RWPE1 (cell line): ENCODE data around the gene GPR87.

Experiments
- CTCF ChIA-PET: fragments of 350-600 bp; sonication (Branson Sonifier 250); formaldehyde crosslinking; extraction: SDS; loops from one replicate; lab custom pipeline; 2021; lab: Yijun Ruan, JAX
- POLR2A ChIA-PET: fragments of 400-600 bp; formaldehyde crosslinking; extraction: SDS; loops from one replicate; lab custom pipeline; 2020; ENCODE audit warnings: antibody characterized with exemption; ENCODE audit not compliant: low non-redundant PET; lab: Yijun Ruan, JAX
- DNase-seq: peaks from one replicate; pipeline ENCODE4 v3.0.0; 2012; ENCODE audit warnings: low spot score
- H3K27ac ChIP-seq: fragments of 450-650 bp; 2 replicates; pipeline ENCODE4 v1.5.1; 2017
- TF ChIP-seq, protein P1 (sequence below): fragments of 450-650 bp; conservative IDR thresholded peaks from 2 replicates; pipeline ENCODE4 v1.5.1; 2017; ENCODE audit warnings: low read depth, mild to moderate bottlenecking

GPR87 gene

DNA sequence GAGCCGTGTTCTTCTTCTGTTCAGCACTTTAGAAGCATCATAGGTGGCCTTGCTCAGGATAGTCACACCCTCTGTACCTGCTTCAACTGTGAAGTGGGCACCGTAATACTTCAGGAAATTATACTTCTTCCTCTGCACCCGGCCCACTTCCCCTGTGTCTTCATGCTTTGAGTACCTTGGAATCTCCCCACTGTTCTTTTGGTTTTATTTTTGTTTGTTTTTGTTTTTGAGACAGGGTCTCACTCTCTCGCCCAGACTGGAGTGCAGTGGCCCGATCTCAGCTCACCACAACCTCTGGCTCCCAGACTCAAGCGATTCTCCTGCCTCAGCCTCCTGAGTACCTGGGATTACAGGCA, 40.0 kb downstream of the GPR87 start:
- TF ChIP-seq, protein P1, sequence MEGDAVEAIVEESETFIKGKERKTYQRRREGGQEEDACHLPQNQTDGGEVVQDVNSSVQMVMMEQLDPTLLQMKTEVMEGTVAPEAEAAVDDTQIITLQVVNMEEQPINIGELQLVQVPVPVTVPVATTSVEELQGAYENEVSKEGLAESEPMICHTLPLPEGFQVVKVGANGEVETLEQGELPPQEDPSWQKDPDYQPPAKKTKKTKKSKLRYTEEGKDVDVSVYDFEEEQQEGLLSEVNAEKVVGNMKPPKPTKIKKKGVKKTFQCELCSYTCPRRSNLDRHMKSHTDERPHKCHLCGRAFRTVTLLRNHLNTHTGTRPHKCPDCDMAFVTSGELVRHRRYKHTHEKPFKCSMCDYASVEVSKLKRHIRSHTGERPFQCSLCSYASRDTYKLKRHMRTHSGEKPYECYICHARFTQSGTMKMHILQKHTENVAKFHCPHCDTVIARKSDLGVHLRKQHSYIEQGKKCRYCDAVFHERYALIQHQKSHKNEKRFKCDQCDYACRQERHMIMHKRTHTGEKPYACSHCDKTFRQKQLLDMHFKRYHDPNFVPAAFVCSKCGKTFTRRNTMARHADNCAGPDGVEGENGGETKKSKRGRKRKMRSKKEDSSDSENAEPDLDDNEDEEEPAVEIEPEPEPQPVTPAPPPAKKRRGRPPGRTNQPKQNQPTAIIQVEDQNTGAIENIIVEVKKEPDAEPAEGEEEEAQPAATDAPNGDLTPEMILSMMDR: no peak
- POLR2A ChIA-PET: no interaction called here
- no peak overlapping the region for H3K27ac ChIP-seq
- CTCF ChIA-PET: interaction anchor here (0.6 kb wide), 1 partner anchor 962 kb away, joined by 3 read pairs; no protein-coding TSS in a partner anchor
- no peak for DNase-seq

DNA sequence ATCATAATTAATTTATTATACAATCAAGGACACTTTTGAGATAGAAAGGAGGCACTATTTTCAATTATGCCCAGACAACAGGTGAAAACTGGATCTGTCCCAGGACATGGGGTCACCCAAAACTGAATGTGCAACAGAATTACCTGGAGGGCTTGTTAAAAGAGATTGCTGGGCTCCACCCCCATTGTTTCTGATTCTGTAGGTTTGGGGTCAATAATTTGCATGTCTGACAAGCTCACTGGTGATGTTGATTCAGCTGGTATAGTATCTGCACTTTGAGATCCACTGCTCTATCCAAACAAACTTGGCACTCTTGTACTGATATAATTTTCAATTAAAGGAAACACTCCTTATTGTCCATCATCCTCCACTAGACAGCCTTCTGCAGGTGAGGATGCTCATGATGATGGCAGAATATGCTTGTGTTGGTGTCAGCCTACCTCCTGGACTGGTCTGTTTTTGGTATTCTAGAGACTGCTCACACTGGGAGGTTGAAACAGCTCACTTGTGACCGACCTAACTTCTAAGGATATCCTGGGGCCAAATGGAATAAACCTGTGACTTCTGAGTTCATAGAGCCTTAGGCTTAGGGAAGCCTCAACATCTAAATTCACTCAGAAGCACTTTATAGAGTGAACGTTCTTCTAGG, 40.5 kb downstream of the GPR87 start:
- TF ChIP-seq, protein P1: no peak
- no peak for DNase-seq
- H3K27ac ChIP-seq: no peak overlapping the region
- ChIA-PET CTCF (interaction anchor here (0.6 to 1.2 kb wide), 2 partner anchors 108 to 962 kb away, joined by 3 read pairs; no protein-coding TSS in a partner anchor), POLR2A (no interaction called here)

DNA sequence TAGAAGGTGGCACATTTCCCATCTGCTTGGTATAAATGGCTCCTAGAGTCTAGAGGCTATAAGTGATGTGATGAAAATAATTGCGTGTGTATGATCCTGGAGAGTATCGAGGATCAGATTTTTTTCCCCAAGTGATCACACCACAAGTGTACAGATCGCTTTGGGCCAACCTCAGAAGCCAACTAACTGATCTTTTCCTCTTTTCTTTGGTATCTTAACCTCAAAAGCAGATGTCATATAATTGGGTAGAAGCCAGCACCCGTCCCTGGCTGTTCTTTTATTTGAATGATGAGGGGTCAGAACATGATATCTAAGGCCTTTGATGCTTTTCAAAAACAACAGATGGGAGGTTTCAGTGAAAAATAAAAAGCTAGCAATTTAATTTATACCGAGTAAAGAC, 41.5 kb downstream of the GPR87 start:
- ChIA-PET POLR2A (no interaction called here), CTCF (interaction anchor here (0.6 to 1.2 kb wide), 2 partner anchors 107 to 682 kb away, joined by 3 to 4 read pairs; no protein-coding TSS in a partner anchor)
- TF ChIP-seq, protein P1: no peak
- DNase-seq: no peak
- H3K27ac ChIP-seq: no peak overlapping the region

DNA sequence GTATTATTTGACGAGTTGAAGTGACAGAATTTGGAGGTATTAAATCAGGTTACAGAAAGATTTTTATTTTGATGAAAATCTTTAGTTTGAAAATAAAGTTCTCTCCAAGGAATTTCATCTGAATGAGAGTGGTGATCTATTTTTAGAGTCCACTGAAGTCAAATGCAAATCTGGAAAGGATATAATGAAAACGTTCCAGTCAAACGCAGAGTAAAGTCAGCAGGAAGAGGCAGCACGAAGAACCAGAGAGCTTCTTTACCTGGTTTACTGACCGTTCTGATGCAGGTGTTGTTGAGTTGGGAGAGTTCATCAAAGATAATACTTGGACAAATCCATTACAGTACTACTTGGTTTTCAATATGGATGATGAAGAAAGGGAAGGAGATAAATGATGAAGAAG, 47.0 kb downstream of the GPR87 start:
- H3K27ac ChIP-seq: no peak overlapping the region
- DNase-seq: no peak
- TF ChIP-seq, protein P1: no peak
- ChIA-PET CTCF (interaction anchor here (0.7 kb wide), 1 partner anchor 414 kb away, joined by 4 read pairs; no protein-coding TSS in a partner anchor), POLR2A (no interaction called here)

DNA sequence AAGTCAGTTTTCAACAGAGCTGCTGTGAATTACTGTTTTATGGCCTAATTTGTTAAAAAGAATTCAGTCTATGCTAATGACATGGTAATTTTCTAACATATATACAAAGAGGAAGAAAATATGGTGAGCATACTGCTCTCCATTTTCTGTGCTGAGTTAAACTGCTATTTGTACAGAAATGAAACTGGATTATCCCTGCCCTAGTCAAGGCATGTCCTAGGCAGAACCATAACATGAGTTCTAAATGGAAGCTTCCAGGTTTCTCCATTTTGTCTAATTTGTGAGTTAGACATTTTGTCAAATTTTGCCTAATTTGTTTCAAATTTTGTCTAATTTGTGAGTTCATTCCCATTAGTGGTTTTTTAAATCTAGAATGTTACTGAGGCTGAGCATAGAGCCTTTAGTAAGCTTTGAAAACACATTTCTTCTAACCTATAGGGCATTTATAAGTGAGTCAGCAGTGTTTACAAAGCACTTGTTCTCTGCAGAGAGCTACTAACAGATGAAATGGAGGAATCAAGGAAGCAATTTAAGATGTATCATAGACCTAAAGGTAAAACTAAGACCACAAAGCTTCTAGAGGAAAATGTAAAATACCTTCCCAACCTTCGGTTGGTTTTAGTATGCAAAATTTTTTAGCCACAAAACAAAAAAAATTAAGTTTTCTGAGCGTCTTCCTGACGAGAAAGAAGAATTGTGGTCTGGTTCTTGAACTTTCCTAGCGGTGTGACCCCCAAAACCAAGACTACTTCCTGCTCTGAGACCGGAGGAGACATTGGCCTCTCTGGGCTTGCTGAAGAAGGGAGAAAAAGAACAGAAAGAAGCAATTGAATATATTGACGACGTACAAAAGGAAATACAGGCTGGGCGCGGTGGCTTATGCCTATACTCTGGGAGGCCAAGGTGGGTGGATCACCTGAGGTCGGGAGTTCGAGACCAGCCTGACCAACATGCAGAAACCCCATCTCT, 48.1 kb downstream of the GPR87 start:
- DNase-seq: no peak
- CTCF ChIA-PET: interaction anchor here (0.6 to 0.9 kb wide), 2 partner anchors 11 to 28 kb away, joined by 3 read pairs; no protein-coding TSS in a partner anchor
- H3K27ac ChIP-seq: no peak overlapping the region

DNA sequence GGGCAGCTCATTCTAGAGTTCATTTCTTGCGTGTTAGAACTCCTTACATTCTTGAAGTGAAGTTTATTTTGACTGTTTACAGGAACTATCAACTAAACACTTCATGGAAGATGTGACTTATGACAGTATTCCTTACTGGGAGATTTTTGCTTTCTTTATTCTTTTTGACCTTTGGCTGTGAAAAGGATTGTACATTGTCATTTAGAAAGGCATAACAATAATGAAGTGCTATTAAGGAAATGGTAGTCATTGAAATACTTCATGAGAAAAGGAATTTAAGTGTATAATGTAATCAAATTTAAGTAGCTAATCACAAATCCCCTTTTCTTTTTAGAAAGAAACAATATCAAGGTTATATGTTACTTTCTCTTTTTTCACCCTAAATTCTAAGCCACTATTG, 49.6 kb downstream of the GPR87 start:
- ChIA-PET CTCF (interaction anchor here (0.9 kb wide), 1 partner anchor 26 kb away, joined by 3 read pairs; no protein-coding TSS in a partner anchor), POLR2A (no interaction called here)
- no peak overlapping the region for H3K27ac ChIP-seq
- no peak for DNase-seq
- TF ChIP-seq, protein P1: no peak

More for the DNA sequence above, 48.1 kb downstream of the GPR87 start:
- TF ChIP-seq, protein P1: no peak
- POLR2A ChIA-PET: no interaction called here
